ENCODE measurements around the gene ARPP21.
"Not testable (repeated sequence)": the region's sequence is repeated elsewhere in the genome, so short reads cannot be mapped to it uniquely, and the experiment has no call there.

Gene ARPP21

GRCh38 chr3:35601959-35602358, 37.4 kb upstream of the ARPP21 start:
- no peak overlapping the region for H3K4me3 ChIP-seq (ENCODE audit: low read length)
- TF ChIP-seq, protein P1, sequence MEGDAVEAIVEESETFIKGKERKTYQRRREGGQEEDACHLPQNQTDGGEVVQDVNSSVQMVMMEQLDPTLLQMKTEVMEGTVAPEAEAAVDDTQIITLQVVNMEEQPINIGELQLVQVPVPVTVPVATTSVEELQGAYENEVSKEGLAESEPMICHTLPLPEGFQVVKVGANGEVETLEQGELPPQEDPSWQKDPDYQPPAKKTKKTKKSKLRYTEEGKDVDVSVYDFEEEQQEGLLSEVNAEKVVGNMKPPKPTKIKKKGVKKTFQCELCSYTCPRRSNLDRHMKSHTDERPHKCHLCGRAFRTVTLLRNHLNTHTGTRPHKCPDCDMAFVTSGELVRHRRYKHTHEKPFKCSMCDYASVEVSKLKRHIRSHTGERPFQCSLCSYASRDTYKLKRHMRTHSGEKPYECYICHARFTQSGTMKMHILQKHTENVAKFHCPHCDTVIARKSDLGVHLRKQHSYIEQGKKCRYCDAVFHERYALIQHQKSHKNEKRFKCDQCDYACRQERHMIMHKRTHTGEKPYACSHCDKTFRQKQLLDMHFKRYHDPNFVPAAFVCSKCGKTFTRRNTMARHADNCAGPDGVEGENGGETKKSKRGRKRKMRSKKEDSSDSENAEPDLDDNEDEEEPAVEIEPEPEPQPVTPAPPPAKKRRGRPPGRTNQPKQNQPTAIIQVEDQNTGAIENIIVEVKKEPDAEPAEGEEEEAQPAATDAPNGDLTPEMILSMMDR (conservative IDR thresholded peaks at IDR 0.05; ENCODE audit: low read depth, low read length), result no peak
- DNase-seq (ENCODE audit: low read depth), result no peak

DNA sequence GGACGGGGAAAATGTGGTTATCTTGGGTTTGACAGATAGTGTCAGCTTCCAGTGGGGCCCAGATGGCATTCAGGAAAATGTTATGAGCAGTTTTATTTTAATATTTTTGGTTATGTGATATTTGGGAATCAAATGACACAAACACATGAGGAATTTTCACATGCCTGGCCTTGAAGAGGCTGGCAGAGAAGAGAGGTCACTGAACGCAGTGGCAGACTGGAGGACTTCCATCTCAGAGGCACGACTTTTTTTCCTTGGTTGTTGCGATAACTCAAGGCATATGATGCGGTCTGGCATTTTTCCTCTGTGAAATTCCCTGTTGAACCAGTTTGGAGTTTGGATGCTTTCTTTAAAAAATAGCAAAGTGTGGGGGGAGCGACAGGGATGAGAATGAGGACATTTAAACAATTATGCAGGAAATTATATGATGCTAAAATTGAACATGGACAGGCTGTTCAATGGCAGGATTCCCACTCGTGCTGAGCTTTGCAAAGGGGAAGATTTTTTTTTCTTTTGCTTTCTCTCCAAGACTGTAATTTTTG, 36.9 kb upstream of the ARPP21 start:
- no peak for DNase-seq (ENCODE audit: low read depth)

DNA sequence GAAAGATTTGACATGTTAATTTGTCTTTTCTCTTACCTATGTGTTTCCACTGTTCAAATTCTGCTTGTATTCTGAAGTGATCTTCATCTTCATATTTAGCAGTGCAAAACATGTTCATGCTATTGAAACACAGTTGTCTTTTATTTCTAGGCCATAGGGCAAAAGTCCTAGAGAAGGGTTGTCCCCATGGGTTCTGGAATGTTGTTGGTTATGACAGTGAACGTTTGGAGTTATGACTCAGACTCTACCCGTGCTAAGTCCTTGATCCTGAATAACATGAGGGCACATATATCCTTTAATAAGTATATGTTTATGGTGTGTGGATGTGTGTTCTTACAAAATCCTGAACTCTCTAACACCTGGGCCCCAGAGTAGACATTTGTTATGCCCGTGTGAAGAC, 23.0 kb upstream of the ARPP21 start:
- no peak for DNase-seq (ENCODE audit: low read depth)
- TF ChIP-seq, protein P1 (conservative IDR thresholded peaks at IDR 0.05; ENCODE audit: low read depth, low read length), result no peak

More for the DNA sequence above, 36.9 kb upstream of the ARPP21 start:
- no peak overlapping the region for H3K4me3 ChIP-seq (ENCODE audit: low read length)
- TF ChIP-seq, protein P1 (conservative IDR thresholded peaks at IDR 0.05; ENCODE audit: low read depth, low read length), result no peak

DNA sequence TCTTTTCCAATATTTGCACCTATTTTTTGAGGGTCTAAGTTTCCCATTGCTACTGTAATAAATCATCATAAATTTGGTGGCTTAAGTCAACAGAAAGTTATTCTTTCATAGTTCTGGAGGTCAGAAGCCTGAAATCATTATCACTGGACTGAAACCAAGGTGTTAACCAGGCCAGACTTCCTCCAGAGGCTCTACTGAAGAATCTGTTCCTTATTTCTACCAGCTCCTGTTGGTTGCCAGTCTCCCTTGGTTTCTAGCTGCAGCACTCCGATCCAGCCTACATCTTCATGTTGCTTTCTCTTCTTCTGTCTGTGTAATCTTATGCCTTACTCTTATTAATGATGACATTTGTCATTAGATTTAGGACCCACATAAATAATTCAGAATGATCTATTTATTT, 22.0 kb upstream of the ARPP21 start:
- no peak for DNase-seq (ENCODE audit: low read depth)
- no peak overlapping the region for H3K4me3 ChIP-seq (ENCODE audit: low read length)
- TF ChIP-seq, protein P1 (conservative IDR thresholded peaks at IDR 0.05; ENCODE audit: low read depth, low read length), result no peak

More for the DNA sequence above, 23.0 kb upstream of the ARPP21 start:
- no peak overlapping the region for H3K4me3 ChIP-seq (ENCODE audit: low read length)

GRCh38 chr3:35620238-35620637, 19.1 kb upstream of the ARPP21 start:
- DNase-seq (ENCODE audit: low read depth); H3K4me3 ChIP-seq (ENCODE audit: low read length): not testable (repeated sequence)

- TF ChIP-seq, protein P1 (conservative IDR thresholded peaks at IDR 0.05; ENCODE audit: low read depth, low read length), result no peak
- H3K4me3 ChIP-seq (ENCODE audit: low read length), result no peak overlapping the region
- DNase-seq (ENCODE audit: low read depth), result no peak
Observed at GRCh38 chr3:35624698-35625097, 14.6 kb upstream of the ARPP21 start.

DNA sequence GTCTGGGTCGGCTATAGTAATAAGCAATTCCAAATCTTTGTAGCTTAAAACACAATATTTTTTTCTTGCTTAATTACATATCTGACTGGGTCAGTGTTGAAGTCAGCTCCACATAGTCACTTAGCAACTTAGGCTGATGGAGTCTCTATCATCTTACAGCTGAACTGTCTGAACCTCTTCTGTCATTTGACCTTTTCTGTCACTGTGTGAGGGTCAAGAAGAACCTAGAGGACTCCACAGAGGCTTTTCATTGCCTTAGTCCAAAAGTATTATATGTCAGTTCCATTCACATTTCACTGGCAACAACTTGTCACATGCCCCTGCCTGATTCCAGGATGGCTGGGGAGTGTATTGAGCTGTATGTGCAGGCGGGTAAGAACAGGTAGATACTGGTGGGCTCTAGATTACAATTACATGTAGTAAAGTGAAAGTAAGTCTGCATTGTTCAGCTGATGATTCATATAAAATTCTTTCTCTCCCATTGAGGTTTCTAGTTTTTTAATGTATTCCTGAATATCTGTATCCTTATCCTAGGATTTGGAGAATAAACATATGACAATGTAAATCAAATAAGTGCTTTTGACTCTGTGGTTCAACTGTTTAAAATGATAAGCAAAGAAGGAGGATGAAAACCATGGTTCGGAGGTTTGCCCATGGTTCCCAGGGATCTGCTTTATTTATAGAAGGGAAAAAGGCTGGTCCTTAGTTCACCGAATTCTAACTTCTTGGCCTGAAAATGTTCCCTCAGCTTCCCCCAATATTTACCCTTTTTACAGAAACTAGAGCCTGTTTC, 5.8 kb upstream of the ARPP21 start:
- H3K4me3 ChIP-seq (ENCODE audit: low read length), result no peak overlapping the region
- TF ChIP-seq, protein P1 (conservative IDR thresholded peaks at IDR 0.05; ENCODE audit: low read depth, low read length), result no peak
- no peak for DNase-seq (ENCODE audit: low read depth)

Measured in retinal pigment epithelial cell (primary cell).